H9 (cell line): ENCODE data around the gene NINL. TPM values are rescaled to one million over a fixed set of nuclear protein-coding genes. Genes with fewer than 3 reads are reported as not detected.

Experiments
- DNase-seq: peaks from one replicate; pipeline ENCODE4 v3.0.0-alpha.2; 2017
- H2AFZ ChIP-seq: one replicate; pipeline ENCODE4 v1.6.1; 2013; ENCODE audit warnings: mild to moderate bottlenecking, low read length, control low read depth, moderate library complexity
- H2AK5ac ChIP-seq: 2 replicates; pipeline ENCODE4 v1.6.1; 2013; ENCODE audit warnings: low read length, control low read depth, mixed read lengths; ENCODE audit not compliant: insufficient read length
- H2BK120ac ChIP-seq: one replicate; pipeline ENCODE4 v1.6.1; 2013; ENCODE audit warnings: low read depth, mild to moderate bottlenecking, low read length, control low read depth, inconsistent platforms; ENCODE audit not compliant: poor library complexity, severe bottlenecking
- H2BK12ac ChIP-seq: 2 replicates; pipeline ENCODE4 v1.6.1; 2013; ENCODE audit warnings: low read length, control low read depth, mixed read lengths, low read depth; ENCODE audit not compliant: insufficient read length
- H2BK15ac ChIP-seq: 2 replicates; pipeline ENCODE4 v1.6.1; 2013; ENCODE audit warnings: low read depth, low read length, control low read depth
- H2BK20ac ChIP-seq: one replicate; pipeline ENCODE4 v1.6.1; 2013; ENCODE audit warnings: low read depth, mild to moderate bottlenecking, low read length, control low read depth, inconsistent platforms; ENCODE audit not compliant: poor library complexity, severe bottlenecking
- H2BK5ac ChIP-seq: 2 replicates; pipeline ENCODE4 v1.6.1; 2013; ENCODE audit warnings: low read length, control low read depth, mixed read lengths; ENCODE audit not compliant: insufficient read length
- H3K14ac ChIP-seq: 2 replicates; pipeline ENCODE4 v1.6.1; 2013; ENCODE audit warnings: low read length, control low read depth; ENCODE audit not compliant: insufficient read depth
- H3K18ac ChIP-seq: 2 replicates; pipeline ENCODE4 v1.6.1; 2013; ENCODE audit warnings: low read depth, mild to moderate bottlenecking, mixed read lengths, low read length, control low read depth; ENCODE audit not compliant: insufficient read length
- H3K23ac ChIP-seq: 2 replicates; pipeline ENCODE4 v1.6.1; 2013; ENCODE audit warnings: low read length, control low read depth, mixed read lengths, low read depth; ENCODE audit not compliant: insufficient read length
- H3K23me2 ChIP-seq: 2 replicates; pipeline ENCODE4 v1.6.1; 2013; ENCODE audit warnings: low read depth, mild to moderate bottlenecking, mixed read lengths, low read length, control low read depth; ENCODE audit not compliant: insufficient read length, poor library complexity, severe bottlenecking
- H3K27ac ChIP-seq: 2 replicates; pipeline ENCODE4 v1.5.1; 2013; ENCODE audit warnings: low read length, control low read depth, mixed read lengths, low read depth; ENCODE audit not compliant: insufficient read length
- H3K27me3 ChIP-seq: 2 replicates; pipeline ENCODE4 v1.6.1; 2013; ENCODE audit warnings: low read length, control low read depth, inconsistent platforms; ENCODE audit not compliant: insufficient read depth
- H3K4ac ChIP-seq: 2 replicates; pipeline ENCODE4 v1.6.1; 2013; ENCODE audit warnings: low read depth, mild to moderate bottlenecking, control low read depth, inconsistent platforms, low read length, moderate library complexity
- H3K4me1 ChIP-seq: 2 replicates; pipeline ENCODE4 v1.6.1; 2013; ENCODE audit warnings: low read length, control low read depth, inconsistent platforms; ENCODE audit not compliant: insufficient read depth
- H3K4me2 ChIP-seq: 2 replicates; pipeline ENCODE4 v1.6.1; 2013; ENCODE audit warnings: low read length, control low read depth, mixed read lengths; ENCODE audit not compliant: insufficient read length, insufficient read depth
- H3K56ac ChIP-seq: 2 replicates; pipeline ENCODE4 v1.6.1; 2013; ENCODE audit warnings: low read depth, mild to moderate bottlenecking, mixed read lengths, low read length, control low read depth; ENCODE audit not compliant: insufficient read length
- H3K79me1 ChIP-seq: 2 replicates; pipeline ENCODE4 v1.6.1; 2013; ENCODE audit warnings: low read depth, mild to moderate bottlenecking, moderate library complexity, low read length, control low read depth, inconsistent platforms; ENCODE audit not compliant: insufficient read depth, poor library complexity, severe bottlenecking
- H3K79me2 ChIP-seq: 2 replicates; pipeline ENCODE4 v1.6.1; 2013; ENCODE audit warnings: low read length, control low read depth, inconsistent platforms; ENCODE audit not compliant: insufficient read depth
- H3K9ac ChIP-seq: 2 replicates; pipeline ENCODE4 v1.6.1; 2013; ENCODE audit warnings: low read length, control low read depth, mixed read lengths; ENCODE audit not compliant: insufficient read length; ENCODE audit errors: extremely low read depth
- H3K9me3 ChIP-seq: one replicate; pipeline ENCODE4 v1.6.1; 2013; ENCODE audit warnings: low read depth, low read length, inconsistent platforms; ENCODE audit not compliant: control insufficient read depth
- H3T11ph ChIP-seq: one replicate; pipeline ENCODE4 v1.6.1; 2013; ENCODE audit warnings: mild to moderate bottlenecking, low read length, control low read depth, inconsistent platforms
- H4K20me1 ChIP-seq: one replicate; pipeline ENCODE4 v1.6.1; 2013; ENCODE audit not compliant: control insufficient read depth, insufficient read length, insufficient read depth
- H4K5ac ChIP-seq: 2 replicates; pipeline ENCODE4 v1.6.1; 2013; ENCODE audit warnings: low read depth, mild to moderate bottlenecking, mixed read lengths, low read length, control low read depth; ENCODE audit not compliant: insufficient read length
- H4K8ac ChIP-seq: replicated peaks from 2 replicates; pipeline ENCODE4 v1.6.1; 2013; ENCODE audit warnings: low read length, control low read depth, mixed read lengths, low read depth; ENCODE audit not compliant: insufficient read length
- H4K91ac ChIP-seq: 2 replicates; pipeline ENCODE4 v1.6.1; 2013; ENCODE audit warnings: low read depth, mild to moderate bottlenecking, moderate library complexity, mixed read lengths, low read length, control low read depth; ENCODE audit not compliant: insufficient read length
- H3K27ac Mint-ChIP-seq, 3 experiments: 2 replicates in 2 of 3; 3 replicates in 1 of 3; pipeline ENCODE4 v1.8.0; 2020 to 2021; ENCODE audit warnings: mixed read lengths in 3 of 3, mild to moderate bottlenecking in 1 of 3, moderate library complexity in 1 of 3
- H3K27me3 Mint-ChIP-seq: 2 replicates; pipeline ENCODE4 v1.8.0; 2021; ENCODE audit warnings: low read depth, mild to moderate bottlenecking, moderate library complexity, mixed read lengths
- H3K36me3 Mint-ChIP-seq, 3 experiments: 2 replicates in 2 of 3; 3 replicates in 1 of 3; pipeline ENCODE4 v1.8.0; 2020 to 2021; ENCODE audit warnings: low read depth in 3 of 3, mixed read lengths in 3 of 3; ENCODE audit not compliant: insufficient read depth in 1 of 3
- H3K4me1 Mint-ChIP-seq, 2 experiments: 2 replicates each; pipeline ENCODE4 v1.8.0; 2020; ENCODE audit warnings: mixed read lengths in 2 of 2
- H3K4me3 Mint-ChIP-seq, 2 experiments: 2 replicates in 1 of 2; 3 replicates in 1 of 2; pipeline ENCODE4 v1.8.0; 2020 to 2021; ENCODE audit warnings: mild to moderate bottlenecking in 2 of 2, mixed read lengths in 2 of 2, moderate library complexity in 1 of 2
- H3K9me3 Mint-ChIP-seq, 2 experiments: 2 replicates in 1 of 2; 3 replicates in 1 of 2; pipeline ENCODE4 v1.8.0; 2020; ENCODE audit warnings: mild to moderate bottlenecking in 2 of 2, mixed read lengths in 2 of 2, moderate library complexity in 1 of 2
- WGBS: extraction: QIAGEN DNeasy Blood & Tissue Kit; methylation state at CpG from one replicate; pipeline ENCODE4 v1.1.7; 2013; ENCODE audit warnings: missing lambda C conversion rate, low lambda C conversion rate, mixed read lengths; ENCODE audit not compliant: insufficient read length; ENCODE audit errors: extremely low coverage; 5-methylcytosine and 5-hydroxymethylcytosine counted together
- total RNA-seq: library from RNA; stranded (reverse); gene quantifications from 2 replicates; pipeline ENCODE4 v1.2.1, GENCODE V29; 2021
- TF ChIP-seq, protein P1 (sequence below): fragments of 200-600 bp; sonication (generic); conservative IDR thresholded peaks from 3 replicates; pipeline ENCODE4 v1.8.0; 2021; ENCODE audit warnings: antibody characterized with exemption, mild to moderate bottlenecking

Gene NINL
- total RNA-seq, 1 experiment from 2014 or later: 34.3 TPM

DNA sequence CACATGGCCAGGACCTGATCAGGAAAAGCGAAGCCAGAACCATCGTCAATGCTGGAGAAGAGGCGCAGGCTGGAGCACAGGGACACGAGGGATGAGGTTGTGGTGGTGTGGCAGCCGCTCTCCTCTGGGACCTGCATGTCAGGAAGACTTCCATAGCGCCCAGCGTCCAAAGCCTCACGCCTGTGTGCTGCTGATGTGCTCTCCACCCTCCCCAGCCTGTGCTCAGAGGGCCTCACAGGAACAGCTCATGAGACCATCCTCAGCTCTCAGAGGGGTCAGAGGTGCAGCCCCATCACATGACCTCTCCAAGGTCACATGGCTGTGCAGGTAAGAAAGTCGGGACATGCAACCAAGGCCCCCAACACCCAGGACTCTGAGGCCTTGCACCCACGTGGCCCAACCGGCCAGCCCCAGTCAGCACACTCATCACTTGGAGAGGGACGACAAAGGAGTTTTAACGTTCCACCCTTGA, 84.4 kb downstream of the NINL start:
- no peaks in the 10 kb centered on the region; the same call in 1 of the 2 replicates for H3K27me3 Mint-ChIP-seq
- no peak overlapping the region for H3K14ac ChIP-seq
- no peak overlapping the region for H3K27ac ChIP-seq
- H2BK15ac ChIP-seq: no peak overlapping the region
- TF ChIP-seq, protein P1, sequence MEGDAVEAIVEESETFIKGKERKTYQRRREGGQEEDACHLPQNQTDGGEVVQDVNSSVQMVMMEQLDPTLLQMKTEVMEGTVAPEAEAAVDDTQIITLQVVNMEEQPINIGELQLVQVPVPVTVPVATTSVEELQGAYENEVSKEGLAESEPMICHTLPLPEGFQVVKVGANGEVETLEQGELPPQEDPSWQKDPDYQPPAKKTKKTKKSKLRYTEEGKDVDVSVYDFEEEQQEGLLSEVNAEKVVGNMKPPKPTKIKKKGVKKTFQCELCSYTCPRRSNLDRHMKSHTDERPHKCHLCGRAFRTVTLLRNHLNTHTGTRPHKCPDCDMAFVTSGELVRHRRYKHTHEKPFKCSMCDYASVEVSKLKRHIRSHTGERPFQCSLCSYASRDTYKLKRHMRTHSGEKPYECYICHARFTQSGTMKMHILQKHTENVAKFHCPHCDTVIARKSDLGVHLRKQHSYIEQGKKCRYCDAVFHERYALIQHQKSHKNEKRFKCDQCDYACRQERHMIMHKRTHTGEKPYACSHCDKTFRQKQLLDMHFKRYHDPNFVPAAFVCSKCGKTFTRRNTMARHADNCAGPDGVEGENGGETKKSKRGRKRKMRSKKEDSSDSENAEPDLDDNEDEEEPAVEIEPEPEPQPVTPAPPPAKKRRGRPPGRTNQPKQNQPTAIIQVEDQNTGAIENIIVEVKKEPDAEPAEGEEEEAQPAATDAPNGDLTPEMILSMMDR: no peak
- H4K91ac ChIP-seq: no peak overlapping the region
- no peaks in the 10 kb centered on the region for H4K20me1 ChIP-seq
- H3K27me3 ChIP-seq: no peaks in the 10 kb centered on the region
- no peaks in the 10 kb centered on the region for H3K9me3 ChIP-seq
- no peak overlapping the region for H3K4me2 ChIP-seq
- H3K9ac ChIP-seq: no peak overlapping the region
- DNase-seq: no peak
- H3K23ac ChIP-seq: no peak overlapping the region
- H2BK12ac ChIP-seq: no peak overlapping the region
- H3K18ac ChIP-seq: no peak overlapping the region
- H2BK20ac ChIP-seq: no peak overlapping the region
- no peaks in the 10 kb centered on the region for H3K79me2 ChIP-seq
- H2BK5ac ChIP-seq: no peak overlapping the region
- no peak overlapping the region for H2AK5ac ChIP-seq
- H4K8ac ChIP-seq: no peak overlapping the region
- no peaks in the 10 kb centered on the region for H3K9me3 Mint-ChIP-seq
- no peaks in the 10 kb centered on the region; a peak in 1 of 4 replicates for H3K4me1 Mint-ChIP-seq
- no peaks in the 10 kb centered on the region for H3K4me1 ChIP-seq
- H3K27ac Mint-ChIP-seq: peak overlapping the region in 2 of 3 experiments; percentile 39 to 64; a peak in 3 of 7 replicates
- H4K5ac ChIP-seq: no peak overlapping the region
- peaks cover 47 to 74% (median 62%) of the 10 kb centered on the region in 3 experiments for H3K36me3 Mint-ChIP-seq
- H2BK120ac ChIP-seq: no peak overlapping the region
- no peak overlapping the region for H3K4me3 Mint-ChIP-seq
- H3T11ph ChIP-seq: no peak overlapping the region
- H3K4ac ChIP-seq: no peak overlapping the region
- H3K79me1 ChIP-seq: no peaks in the 10 kb centered on the region
- H2AFZ ChIP-seq: no peak overlapping the region
- no peaks in the 10 kb centered on the region for H3K23me2 ChIP-seq
- no peak overlapping the region for H3K56ac ChIP-seq
- WGBS: no CpG with 5 or more reads among the region's 13 CpGs
